NCI-H2081 treated with DMSO at 0.1 percent for 48 hours (cell line): ENCODE data around the gene FAM89B.
A peak's percentile ranks its signal among the peaks of the same experiment; 100 is the strongest.

ENCODE experiments used
- DNase-seq: peaks from one replicate; lab custom pipeline; 2025; lab: John Stamatoyannopoulos, UW

FAM89B gene

DNA sequence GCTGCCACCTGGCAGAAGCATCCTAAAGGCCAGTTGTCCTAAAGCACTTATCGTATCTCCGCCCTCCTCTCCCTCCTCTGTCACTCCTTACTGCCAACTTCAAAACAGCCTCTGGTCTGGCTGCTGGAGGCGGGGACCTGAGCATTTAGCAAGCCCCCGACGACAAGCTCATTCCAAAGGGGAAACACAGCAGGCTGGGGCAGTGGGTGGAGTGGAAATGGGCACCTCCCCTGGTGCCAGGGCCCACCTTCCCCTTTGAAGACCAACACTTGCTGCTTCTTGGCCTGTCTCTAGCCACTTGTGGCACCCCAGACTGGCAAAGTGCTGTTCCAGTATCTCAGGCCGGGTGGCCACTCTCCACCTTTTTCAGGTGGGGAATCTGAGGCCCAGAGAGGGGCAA is 38.1 kb downstream of the FAM89B start:
- DNase-seq = no peak

- DNase-seq = no peak
Observed at GRCh38 chr11:65611028-65611757, 38.9 kb downstream of the FAM89B start.

DNA sequence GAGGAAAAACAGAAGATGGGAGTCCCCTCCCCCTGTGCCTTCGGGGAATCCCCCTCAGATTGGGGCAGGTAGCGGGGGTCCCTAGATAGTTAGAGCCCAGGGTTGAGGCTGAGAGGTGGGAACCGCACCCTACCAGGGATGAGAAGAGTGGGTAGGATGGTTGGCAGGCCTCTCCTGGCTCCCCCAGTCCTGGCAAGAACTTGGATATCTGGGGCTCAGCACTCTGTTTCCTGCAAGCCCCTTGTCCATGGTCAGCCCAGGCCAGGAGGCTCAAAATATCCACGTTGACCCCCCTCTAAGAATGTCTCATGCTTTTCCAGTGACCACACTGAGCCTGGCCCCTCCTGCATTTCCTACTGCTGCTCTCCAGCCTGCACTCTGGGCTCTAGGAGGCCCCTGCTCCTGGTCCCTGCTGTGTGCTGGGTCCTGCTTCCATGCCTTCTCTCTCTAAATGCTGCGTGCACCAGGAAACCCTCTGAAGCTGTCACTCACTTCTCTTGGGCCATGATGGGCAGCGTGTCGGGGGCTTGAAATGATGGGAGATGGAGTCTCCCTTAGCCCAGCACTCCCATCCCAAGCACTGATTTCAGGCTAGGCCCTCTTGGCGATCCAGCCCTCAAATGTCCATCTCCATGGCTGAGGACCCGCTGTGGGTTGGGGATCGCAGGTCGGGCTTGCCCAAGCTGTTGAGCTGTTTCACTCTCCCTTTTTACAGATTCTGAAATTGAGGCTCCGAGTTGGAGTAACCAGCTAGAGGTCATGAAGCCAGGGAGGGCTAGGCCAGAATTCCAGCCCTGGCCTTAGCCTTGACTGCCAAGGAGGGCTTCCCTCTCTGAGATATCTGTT is 39.6 kb downstream of the FAM89B start:
- no peak for DNase-seq

- DNase-seq = no peak
Observed at GRCh38 chr11:65612691-65613090, 40.4 kb downstream of the FAM89B start.

DNA sequence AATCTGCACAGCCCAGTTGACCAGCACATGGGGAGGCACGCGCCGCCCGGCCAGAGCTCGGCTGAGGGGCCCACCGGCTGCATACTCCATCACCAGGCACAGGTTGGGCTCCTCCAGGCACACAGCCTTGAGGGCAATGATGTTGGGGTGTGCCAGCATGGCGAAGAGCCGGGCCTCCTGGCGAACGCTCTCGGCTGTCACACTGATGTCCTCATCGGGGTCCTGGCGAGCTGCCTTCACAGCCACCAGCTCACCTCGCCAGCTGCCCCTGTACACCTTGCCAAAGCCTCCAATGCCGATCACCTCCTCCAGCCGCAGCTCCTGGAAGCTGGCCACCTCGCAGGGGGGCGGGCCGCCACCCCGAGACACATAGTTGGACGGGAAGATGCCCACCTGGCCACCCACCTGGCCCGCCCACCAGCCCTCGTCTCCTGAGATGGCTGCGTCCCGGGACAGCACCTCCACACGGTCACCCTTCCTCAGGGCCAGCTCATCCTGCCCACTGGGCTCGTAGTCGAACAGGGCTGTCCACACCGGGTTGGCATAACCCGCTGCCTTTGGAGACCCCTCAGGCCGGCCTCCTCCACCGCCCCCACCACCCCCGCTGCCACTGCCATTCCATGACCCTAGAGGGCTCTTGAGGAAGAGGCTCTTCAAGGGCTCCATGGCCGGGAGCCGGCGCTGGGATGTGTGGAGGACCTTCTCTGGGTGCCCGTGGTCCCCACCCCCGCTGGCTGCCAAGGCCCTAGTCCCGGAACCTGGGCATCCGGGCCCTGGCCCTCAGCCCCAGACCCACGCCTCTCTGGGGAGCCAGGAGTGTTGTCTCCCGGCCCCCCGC is 41.0 kb downstream of the FAM89B start:
- no peak for DNase-seq

DNA sequence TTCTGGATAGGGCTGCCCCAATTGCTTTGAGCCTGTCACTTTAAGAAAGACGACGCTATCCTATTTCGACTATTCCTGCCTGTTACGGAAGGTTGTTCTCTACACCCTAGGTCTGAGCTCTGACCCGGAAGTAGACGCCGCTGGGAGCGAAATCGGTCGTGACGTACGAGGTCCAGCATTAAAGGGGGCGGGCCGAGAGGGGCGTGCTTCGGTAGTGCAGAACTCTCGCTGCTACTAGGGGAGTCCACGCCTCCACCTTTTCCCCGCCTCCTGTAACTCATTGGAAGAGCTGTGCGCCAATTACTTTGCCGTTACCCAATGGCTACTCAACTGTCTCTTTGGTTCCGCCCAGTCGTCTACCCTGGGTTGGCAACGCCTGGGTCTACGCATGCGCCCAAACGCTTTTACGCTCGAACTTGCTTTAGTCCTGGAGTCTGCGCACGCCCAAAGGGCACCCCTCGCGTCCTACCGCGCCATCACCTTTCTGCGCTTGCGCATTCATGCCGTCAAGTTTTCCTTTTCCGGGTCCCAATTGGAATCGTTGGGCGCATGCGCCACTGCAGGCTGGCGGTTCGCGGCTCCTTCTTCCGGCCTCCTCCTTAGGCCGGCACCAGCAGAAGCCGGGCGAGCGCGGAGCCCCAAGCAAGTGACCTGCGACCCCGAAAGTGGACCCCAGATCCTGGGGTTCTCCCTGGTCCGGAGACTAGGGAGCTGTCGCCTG is 43.1 kb downstream of the FAM89B start, which contains the start of gene PCNX3:
PCNX3 (plus strand) TSS at position 548 of the 721 bp plus-strand sequence. CDS start 536 bp downstream, outside the sequence.
- DNase-seq = peak; percentile 99

GRCh38 chr11:65615950-65616574 is 43.7 kb downstream of the FAM89B start:
- no peak for DNase-seq

DNA sequence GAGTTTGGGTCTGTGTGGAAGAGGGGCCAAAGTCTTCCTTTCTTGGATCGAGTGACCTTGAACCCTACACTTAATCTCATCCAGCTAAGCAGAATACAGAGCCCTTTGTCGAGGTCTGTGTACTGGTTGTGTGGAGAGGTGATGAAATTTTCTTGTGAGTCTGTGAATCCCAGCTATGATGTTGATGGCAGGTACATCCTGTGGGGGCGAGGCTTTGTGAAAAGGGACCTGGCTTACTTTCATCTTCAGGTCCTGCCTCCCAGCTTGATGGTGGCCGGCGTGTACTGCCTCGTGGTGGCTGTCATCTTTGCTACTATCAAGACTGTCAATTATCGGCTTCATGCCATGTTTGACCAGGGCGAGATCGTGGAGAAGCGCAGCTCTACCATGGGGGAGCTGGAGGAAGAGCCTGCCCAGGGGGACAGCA is 44.2 kb downstream of the FAM89B start:
- DNase-seq = no peak

- no peak for DNase-seq
Observed at GRCh38 chr11:65617136-65617850, 45.0 kb downstream of the FAM89B start.

GRCh38 chr11:65617990-65618751 is 45.8 kb downstream of the FAM89B start:
- no peak for DNase-seq

DNA sequence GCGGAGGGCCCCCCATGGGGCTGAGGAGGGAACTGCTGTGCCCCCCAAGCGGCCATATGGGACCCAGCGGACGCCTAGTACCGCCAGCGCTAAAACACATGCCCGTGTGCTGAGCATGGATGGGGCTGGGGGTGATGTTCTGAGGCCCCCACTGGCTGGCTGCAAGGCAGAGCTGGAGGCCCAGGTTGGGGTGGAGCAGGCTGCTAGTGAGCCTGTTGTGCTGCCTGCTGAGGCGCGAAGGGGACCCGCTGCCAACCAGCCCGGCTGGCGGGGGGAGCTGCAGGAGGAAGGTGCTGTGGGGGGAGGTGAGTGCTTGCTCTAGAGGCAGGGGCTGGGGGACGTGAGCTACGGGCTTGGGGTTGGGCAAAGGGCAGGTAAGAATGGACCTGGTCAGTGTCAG is 46.4 kb downstream of the FAM89B start:
- DNase-seq = no peak

GRCh38 chr11:65619281-65619928 is 47.1 kb downstream of the FAM89B start:
- DNase-seq = no peak

DNA sequence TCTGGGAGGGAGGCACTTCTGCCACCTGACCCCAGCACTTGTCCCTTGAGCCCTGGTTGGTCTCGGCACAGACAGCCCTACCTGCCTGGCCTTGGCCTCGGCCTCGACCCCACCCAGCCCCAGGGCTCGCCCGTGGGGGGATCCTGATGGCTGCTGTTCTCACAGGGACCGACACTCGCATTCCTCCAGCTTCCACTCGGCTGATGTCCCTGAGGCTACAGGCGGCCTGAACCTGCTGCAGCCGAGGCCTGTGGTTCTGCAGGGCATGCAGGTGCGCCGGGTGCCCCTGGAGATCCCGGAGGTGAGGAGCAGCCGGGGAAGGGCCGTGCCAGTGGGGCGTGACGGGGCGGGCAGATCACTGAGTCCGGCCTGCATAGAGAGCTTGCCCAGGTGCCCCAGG is 48.3 kb downstream of the FAM89B start:
- DNase-seq = no peak

GRCh38 chr11:65621460-65621859 is 49.1 kb downstream of the FAM89B start:
- DNase-seq = no peak

- DNase-seq = no peak
Observed at GRCh38 chr11:65622011-65622410, 49.7 kb downstream of the FAM89B start.

GRCh38 chr11:65623177-65623576 is 50.8 kb downstream of the FAM89B start:
- no peak for DNase-seq
